ENCODE data around the gene KRT17. TPM values are rescaled to one million over a fixed set of nuclear protein-coding genes. Genes with fewer than 3 reads are reported as not detected.

Gene KRT17
- total RNA-seq, 1 experiment from 2014 or later, result not detected

GRCh38 chr17:41664172-41664457 is 39.7 kb upstream of the KRT17 start:
- Histone ChIP-seq H3K4me1 (ENCODE audit: low read length) (peaks cover 27% of the 10 kb centered on the region), H3K9ac (ENCODE audit: low read length) (no peak overlapping the region), H3K27me3 (ENCODE audit: low read length) (no peaks in the 10 kb centered on the region), H3K79me2 (ENCODE audit: low read length) (no peaks in the 10 kb centered on the region), H3K4me3 (ENCODE audit: low read length) (no peak overlapping the region), H3K27ac (ENCODE audit: low read length) (no peak overlapping the region), H3K9me3 (ENCODE audit: low read length) (no peaks in the 10 kb centered on the region), H3K36me3 (ENCODE audit: insufficient read depth, low read length) (no peaks in the 10 kb centered on the region), H2AFZ (ENCODE audit: low read length) (no peak overlapping the region), H3K9me2 (replicated peaks; ENCODE audit: insufficient read depth, low read length) (no peaks in the 10 kb centered on the region), H4K20me1 (ENCODE audit: insufficient read depth, low read depth, low read length) (no peaks in the 10 kb centered on the region), H3K4me2 (ENCODE audit: low read depth, low read length, poor library complexity, severe bottlenecking) (no peak overlapping the region)
- DNase-seq, result no peak

GRCh38 chr17:41663451-41664171 is 39.2 kb upstream of the KRT17 start:
- Histone ChIP-seq H3K27ac (ENCODE audit: low read length) (no peak overlapping the region), H3K9me3 (ENCODE audit: low read length) (no peaks in the 10 kb centered on the region), H3K79me2 (ENCODE audit: low read length) (no peaks in the 10 kb centered on the region), H2AFZ (ENCODE audit: low read length) (no peak overlapping the region), H3K4me1 (ENCODE audit: low read length) (peaks cover 27% of the 10 kb centered on the region), H3K36me3 (ENCODE audit: insufficient read depth, low read length) (no peaks in the 10 kb centered on the region), H3K9me2 (replicated peaks; ENCODE audit: insufficient read depth, low read length) (no peaks in the 10 kb centered on the region), H3K4me3 (ENCODE audit: low read length) (no peak overlapping the region), H3K27me3 (ENCODE audit: low read length) (no peaks in the 10 kb centered on the region), H3K9ac (ENCODE audit: low read length) (no peak overlapping the region), H3K4me2 (ENCODE audit: low read depth, low read length, poor library complexity, severe bottlenecking) (no peak overlapping the region), H4K20me1 (ENCODE audit: insufficient read depth, low read depth, low read length) (no peaks in the 10 kb centered on the region)
- DNase-seq, result no peak

GRCh38 chr17:41660221-41660711 is 35.9 kb upstream of the KRT17 start:
- Histone ChIP-seq H3K4me2 (ENCODE audit: low read depth, low read length, poor library complexity, severe bottlenecking) (no peak overlapping the region), H4K20me1 (ENCODE audit: insufficient read depth, low read depth, low read length) (no peaks in the 10 kb centered on the region), H3K4me3 (ENCODE audit: low read length) (no peak overlapping the region), H3K9me2 (replicated peaks; ENCODE audit: insufficient read depth, low read length) (no peaks in the 10 kb centered on the region), H3K27me3 (ENCODE audit: low read length) (no peaks in the 10 kb centered on the region), H3K36me3 (ENCODE audit: insufficient read depth, low read length) (no peaks in the 10 kb centered on the region), H3K9me3 (ENCODE audit: low read length) (no peaks in the 10 kb centered on the region), H3K27ac (ENCODE audit: low read length) (no peak overlapping the region), H3K4me1 (ENCODE audit: low read length) (peaks cover 4% of the 10 kb centered on the region), H3K9ac (ENCODE audit: low read length) (no peak overlapping the region), H2AFZ (ENCODE audit: low read length) (no peak overlapping the region), H3K79me2 (ENCODE audit: low read length) (no peaks in the 10 kb centered on the region)
- no peak for DNase-seq

GRCh38 chr17:41659427-41660212 is 35.2 kb upstream of the KRT17 start:
- Histone ChIP-seq H3K27me3 (ENCODE audit: low read length) (no peaks in the 10 kb centered on the region), H3K27ac (ENCODE audit: low read length) (no peak overlapping the region), H3K4me1 (ENCODE audit: low read length) (peaks cover 4% of the 10 kb centered on the region), H3K36me3 (ENCODE audit: insufficient read depth, low read length) (no peaks in the 10 kb centered on the region), H3K4me2 (ENCODE audit: low read depth, low read length, poor library complexity, severe bottlenecking) (no peak overlapping the region), H3K9me2 (replicated peaks; ENCODE audit: insufficient read depth, low read length) (no peaks in the 10 kb centered on the region), H4K20me1 (ENCODE audit: insufficient read depth, low read depth, low read length) (no peaks in the 10 kb centered on the region), H3K9me3 (ENCODE audit: low read length) (no peaks in the 10 kb centered on the region), H3K9ac (ENCODE audit: low read length) (no peak overlapping the region), H2AFZ (ENCODE audit: low read length) (no peak overlapping the region), H3K79me2 (ENCODE audit: low read length) (no peaks in the 10 kb centered on the region), H3K4me3 (ENCODE audit: low read length) (no peak overlapping the region)
- DNase-seq, result no peak

- no peak for DNase-seq
- no peak overlapping the region for H2AFZ ChIP-seq (ENCODE audit: low read length)
- H3K4me3 ChIP-seq (ENCODE audit: low read length), result no peak overlapping the region
- H3K4me2 ChIP-seq (ENCODE audit: low read depth, low read length, poor library complexity, severe bottlenecking), result no peak overlapping the region
- H3K79me2 ChIP-seq (ENCODE audit: low read length), result no peaks in the 10 kb centered on the region
- no peaks in the 10 kb centered on the region for H4K20me1 ChIP-seq (ENCODE audit: insufficient read depth, low read depth, low read length)
- no peaks in the 10 kb centered on the region for H3K9me2 ChIP-seq (replicated peaks; ENCODE audit: insufficient read depth, low read length)
- no peaks in the 10 kb centered on the region for H3K36me3 ChIP-seq (ENCODE audit: insufficient read depth, low read length)
- no peaks in the 10 kb centered on the region for H3K9me3 ChIP-seq (ENCODE audit: low read length)
- no peaks in the 10 kb centered on the region for H3K27me3 ChIP-seq (ENCODE audit: low read length)
- no peak overlapping the region for H3K27ac ChIP-seq (ENCODE audit: low read length)
- peaks cover 4% of the 10 kb centered on the region for H3K4me1 ChIP-seq (ENCODE audit: low read length)
- no peak overlapping the region for H3K9ac ChIP-seq (ENCODE audit: low read length)
Observed at GRCh38 chr17:41658846-41659245, 34.5 kb upstream of the KRT17 start.

GRCh38 chr17:41657936-41658335 is 33.6 kb upstream of the KRT17 start:
- no peak overlapping the region for H2AFZ ChIP-seq (ENCODE audit: low read length)
- H3K9me3 ChIP-seq (ENCODE audit: low read length), result no peaks in the 10 kb centered on the region
- H4K20me1 ChIP-seq (ENCODE audit: insufficient read depth, low read depth, low read length), result no peaks in the 10 kb centered on the region
- no peak overlapping the region for H3K9ac ChIP-seq (ENCODE audit: low read length)
- H3K27ac ChIP-seq (ENCODE audit: low read length), result no peak overlapping the region
- DNase-seq, result no peak
- no peaks in the 10 kb centered on the region for H3K79me2 ChIP-seq (ENCODE audit: low read length)
- H3K4me1 ChIP-seq (ENCODE audit: low read length), result peaks cover 4% of the 10 kb centered on the region
- no peak overlapping the region for H3K4me3 ChIP-seq (ENCODE audit: low read length)
- H3K27me3 ChIP-seq (ENCODE audit: low read length), result no peaks in the 10 kb centered on the region
- no peaks in the 10 kb centered on the region for H3K36me3 ChIP-seq (ENCODE audit: insufficient read depth, low read length)
- no peak overlapping the region for H3K4me2 ChIP-seq (ENCODE audit: low read depth, low read length, poor library complexity, severe bottlenecking)
- no peaks in the 10 kb centered on the region for H3K9me2 ChIP-seq (replicated peaks; ENCODE audit: insufficient read depth, low read length)

- H3K4me2 ChIP-seq (ENCODE audit: low read depth, low read length, poor library complexity, severe bottlenecking), result no peak overlapping the region
- H3K4me3 ChIP-seq (ENCODE audit: low read length), result no peak overlapping the region
- no peaks in the 10 kb centered on the region for H4K20me1 ChIP-seq (ENCODE audit: insufficient read depth, low read depth, low read length)
- peaks cover under 1% of the 10 kb centered on the region for H3K4me1 ChIP-seq (ENCODE audit: low read length)
- no peak overlapping the region for H3K9ac ChIP-seq (ENCODE audit: low read length)
- H3K9me2 ChIP-seq (replicated peaks; ENCODE audit: insufficient read depth, low read length), result no peaks in the 10 kb centered on the region
- H2AFZ ChIP-seq (ENCODE audit: low read length), result no peak overlapping the region
- no peaks in the 10 kb centered on the region for H3K36me3 ChIP-seq (ENCODE audit: insufficient read depth, low read length)
- no peak overlapping the region for H3K27ac ChIP-seq (ENCODE audit: low read length)
- DNase-seq, result no peak
- H3K79me2 ChIP-seq (ENCODE audit: low read length), result no peaks in the 10 kb centered on the region
- H3K9me3 ChIP-seq (ENCODE audit: low read length), result no peaks in the 10 kb centered on the region
- no peaks in the 10 kb centered on the region for H3K27me3 ChIP-seq (ENCODE audit: low read length)
Observed at GRCh38 chr17:41657176-41657754, 32.9 kb upstream of the KRT17 start.

GRCh38 chr17:41656249-41657023 is 32.1 kb upstream of the KRT17 start:
- no peaks in the 10 kb centered on the region for H4K20me1 ChIP-seq (ENCODE audit: insufficient read depth, low read depth, low read length)
- no peak overlapping the region for H3K9ac ChIP-seq (ENCODE audit: low read length)
- DNase-seq, result no peak
- no peak overlapping the region for H3K4me2 ChIP-seq (ENCODE audit: low read depth, low read length, poor library complexity, severe bottlenecking)
- no peaks in the 10 kb centered on the region for H3K4me1 ChIP-seq (ENCODE audit: low read length)
- H3K9me3 ChIP-seq (ENCODE audit: low read length), result no peaks in the 10 kb centered on the region
- no peak overlapping the region for H3K27ac ChIP-seq (ENCODE audit: low read length)
- H3K27me3 ChIP-seq (ENCODE audit: low read length), result no peaks in the 10 kb centered on the region
- no peak overlapping the region for H3K4me3 ChIP-seq (ENCODE audit: low read length)
- H3K79me2 ChIP-seq (ENCODE audit: low read length), result no peaks in the 10 kb centered on the region
- H3K36me3 ChIP-seq (ENCODE audit: insufficient read depth, low read length), result no peaks in the 10 kb centered on the region
- H3K9me2 ChIP-seq (replicated peaks; ENCODE audit: insufficient read depth, low read length), result no peaks in the 10 kb centered on the region
- H2AFZ ChIP-seq (ENCODE audit: low read length), result no peak overlapping the region
